Fibroblast of skin of right quadriceps (primary cell): ENCODE data around the gene PC.
A peak's percentile ranks its signal among the peaks of the same experiment; 100 is the strongest.

ENCODE experiments used
- DNase-seq: peaks from one replicate; pipeline ENCODE4 v3.0.0-alpha.2; 2013

Gene PC

DNA sequence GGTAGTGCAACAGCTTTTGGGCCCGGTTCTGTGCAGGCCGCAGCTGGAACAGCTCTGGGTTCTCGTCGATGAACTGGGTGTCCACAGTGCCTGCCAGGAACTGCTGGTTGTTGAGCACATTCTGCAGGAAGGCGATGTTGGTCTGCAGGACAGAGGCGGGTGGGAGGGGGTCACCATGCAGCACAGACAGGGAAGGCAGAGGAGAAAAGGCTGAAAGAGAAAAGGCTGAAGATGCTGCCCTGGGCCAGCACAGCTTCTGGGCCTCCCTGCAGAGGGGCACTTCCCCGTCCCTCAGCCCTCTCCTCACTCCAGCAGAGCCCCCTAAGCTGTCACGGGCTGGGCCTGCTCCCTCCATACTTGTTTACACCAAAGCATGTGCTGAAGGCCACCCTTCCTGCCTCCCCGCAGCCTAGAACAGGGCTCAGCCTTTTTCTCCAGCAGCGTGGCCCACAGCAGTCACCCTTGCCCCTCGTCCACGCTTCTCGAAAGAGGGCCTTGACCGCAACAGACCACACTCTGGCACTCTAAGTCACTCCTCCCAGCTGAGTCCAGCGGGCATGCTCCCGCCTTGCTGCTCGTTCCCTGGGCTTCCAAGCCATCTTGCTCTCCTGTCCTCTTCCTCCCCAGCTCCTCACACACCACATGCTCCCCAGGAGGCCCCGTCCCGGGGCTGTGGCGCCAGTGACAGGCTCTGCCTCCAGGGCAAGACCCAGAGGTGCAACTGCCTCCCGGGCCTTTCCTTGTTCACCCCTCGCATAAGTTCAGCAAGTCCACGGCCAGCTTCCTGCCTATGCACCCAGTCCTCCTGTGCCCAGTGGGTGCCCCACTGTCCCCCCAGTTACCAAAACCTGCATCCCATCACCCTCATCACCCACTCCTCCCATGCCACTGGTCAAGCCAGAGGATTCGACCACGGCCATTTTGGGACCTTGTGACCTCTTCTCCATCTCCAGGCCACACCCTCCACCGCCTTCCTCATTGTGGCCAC, 104.6 kb downstream of the PC start:
- DNase-seq = no peak

DNA sequence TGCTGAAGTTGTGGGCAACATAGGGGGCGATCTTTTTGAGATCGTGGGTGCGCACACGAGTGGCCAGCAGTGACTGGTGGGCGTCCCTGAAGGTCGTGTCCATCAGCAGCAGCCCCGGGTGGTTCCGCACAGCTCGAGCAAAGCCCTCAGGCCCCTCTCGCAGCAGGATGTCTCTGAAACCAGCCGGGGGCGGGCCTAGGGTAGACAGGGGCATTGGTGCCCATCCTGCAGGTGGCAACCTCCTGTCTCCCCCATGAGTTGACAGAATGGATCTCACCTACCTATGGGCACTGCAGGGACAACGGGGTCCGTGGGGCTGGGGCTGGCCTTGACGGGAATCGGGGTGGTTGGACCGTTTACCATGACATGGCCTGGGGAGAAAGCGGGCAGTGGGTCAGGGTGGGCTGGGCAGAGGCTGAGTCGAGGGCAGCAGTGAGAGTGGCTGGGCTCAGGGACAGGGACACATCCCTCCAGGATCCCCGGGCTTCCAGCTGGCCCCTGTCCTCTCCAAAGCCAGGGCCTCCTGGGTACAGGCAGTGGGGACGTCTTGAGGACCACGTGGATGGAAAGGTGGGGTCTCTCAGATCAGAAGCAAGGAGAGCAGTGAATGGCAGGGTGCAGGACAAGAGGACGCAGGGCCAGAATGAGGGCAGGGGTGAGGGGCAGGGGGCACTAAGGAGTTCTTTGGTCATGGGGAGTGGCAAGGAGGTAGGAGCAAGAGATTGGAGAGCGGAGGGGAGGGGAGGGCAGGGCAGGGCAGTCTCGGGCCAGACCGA, 105.5 kb downstream of the PC start:
- DNase-seq = no peak

DNA sequence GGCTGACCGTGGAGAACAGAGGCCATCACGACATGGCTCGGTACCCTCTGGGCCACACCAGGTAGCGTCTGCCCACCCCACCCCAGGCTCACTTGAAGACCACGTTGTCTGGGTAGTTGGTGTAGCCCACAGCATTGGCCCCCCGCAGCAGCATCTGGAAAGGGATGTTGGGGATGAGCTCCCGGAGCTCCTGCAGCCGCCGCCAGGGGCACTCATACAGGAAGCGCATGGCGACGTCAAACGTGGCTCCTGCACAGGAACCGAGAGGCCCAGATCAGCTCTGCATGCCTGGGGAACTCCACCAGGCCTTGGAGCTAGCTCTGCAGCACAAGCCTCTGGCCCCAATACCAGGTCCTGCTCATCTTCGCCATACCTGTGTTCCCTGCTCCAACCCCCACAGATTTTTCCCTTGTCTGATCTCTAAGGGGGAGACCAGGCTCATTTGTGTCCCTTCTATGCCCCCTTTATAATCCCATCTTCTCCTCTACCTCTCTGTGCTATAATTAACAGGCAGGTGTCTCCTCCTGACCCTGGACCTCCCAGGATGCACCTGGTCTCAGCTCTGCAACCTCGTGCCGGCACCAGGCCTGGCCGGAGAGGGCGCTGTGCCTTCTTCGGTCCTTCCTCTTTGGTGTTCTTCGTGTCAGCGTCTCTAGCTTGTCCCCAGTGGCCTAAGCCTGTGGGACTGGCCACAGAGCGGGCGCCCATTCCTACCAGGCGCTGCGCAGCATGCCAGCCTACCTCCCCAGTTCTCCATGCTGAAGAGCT, 106.3 kb downstream of the PC start:
- peak; percentile 28 for DNase-seq

DNA sequence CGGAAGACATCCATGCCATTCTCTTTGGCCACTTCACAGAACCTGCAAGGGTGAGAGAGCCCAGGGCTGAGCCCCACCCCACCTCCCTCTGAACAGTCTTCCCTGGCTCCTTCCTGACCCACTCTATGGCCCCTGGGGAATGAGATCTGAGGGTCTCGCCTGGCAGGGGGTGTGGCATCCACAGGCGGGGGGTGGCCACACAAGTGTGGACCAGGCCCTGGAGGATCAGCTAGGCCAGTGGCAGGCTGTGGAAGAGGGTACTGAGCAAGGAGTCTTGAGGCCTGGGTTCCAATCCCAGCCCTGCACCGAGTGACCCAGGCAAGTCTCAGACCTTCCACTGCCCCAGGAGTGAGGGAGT, 107.0 kb downstream of the PC start:
- no peak for DNase-seq

DNA sequence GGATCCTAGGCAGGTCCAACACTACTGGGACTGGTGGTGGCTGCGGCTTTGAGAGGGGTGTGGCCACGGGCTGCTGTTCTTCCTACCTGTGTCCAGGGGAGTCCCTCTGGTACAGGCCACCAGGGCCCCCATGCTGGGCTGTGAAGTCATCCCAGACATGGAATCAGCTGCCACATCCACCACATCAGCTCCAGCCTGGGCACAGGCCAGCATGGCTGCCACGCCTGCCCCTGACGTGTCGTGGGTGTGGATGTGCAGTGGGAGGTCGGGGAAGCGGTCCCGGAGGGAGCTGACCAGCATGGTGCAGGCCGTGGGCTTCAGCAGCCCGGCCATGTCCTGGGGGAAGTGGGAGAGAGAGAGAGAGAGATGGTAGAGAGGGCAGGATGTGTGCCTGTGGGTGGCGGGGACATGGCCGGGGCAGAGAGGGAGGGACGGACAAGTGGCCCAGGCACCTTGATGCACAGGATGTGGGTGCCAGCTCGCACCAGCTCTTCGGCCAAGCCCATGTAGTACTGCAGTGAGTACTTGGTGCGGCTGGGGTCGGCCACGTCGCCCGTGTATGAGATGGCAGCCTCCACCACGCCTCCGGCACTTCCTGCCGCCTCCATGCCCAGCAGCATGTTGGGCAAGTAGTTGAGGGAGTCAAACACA, 107.5 kb downstream of the PC start:
- no peak for DNase-seq

DNA sequence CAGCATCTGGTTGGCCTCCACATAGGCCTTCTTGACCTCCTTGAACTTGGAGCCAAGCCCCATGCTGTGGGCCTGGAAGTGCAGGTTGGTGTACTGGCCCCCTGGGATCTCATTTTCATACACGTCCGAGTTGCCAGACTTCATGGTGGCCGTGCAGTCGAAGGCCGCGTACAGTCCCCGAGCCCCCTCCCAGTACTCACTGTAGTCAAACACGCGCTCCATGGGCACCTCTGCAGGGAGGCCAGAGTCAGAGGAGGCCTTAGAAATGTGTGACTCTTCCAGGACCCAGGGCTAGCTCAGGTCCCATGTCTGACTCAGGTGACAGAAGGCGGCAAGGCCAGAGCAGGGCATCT, 108.0 kb downstream of the PC start:
- no peak for DNase-seq

DNA sequence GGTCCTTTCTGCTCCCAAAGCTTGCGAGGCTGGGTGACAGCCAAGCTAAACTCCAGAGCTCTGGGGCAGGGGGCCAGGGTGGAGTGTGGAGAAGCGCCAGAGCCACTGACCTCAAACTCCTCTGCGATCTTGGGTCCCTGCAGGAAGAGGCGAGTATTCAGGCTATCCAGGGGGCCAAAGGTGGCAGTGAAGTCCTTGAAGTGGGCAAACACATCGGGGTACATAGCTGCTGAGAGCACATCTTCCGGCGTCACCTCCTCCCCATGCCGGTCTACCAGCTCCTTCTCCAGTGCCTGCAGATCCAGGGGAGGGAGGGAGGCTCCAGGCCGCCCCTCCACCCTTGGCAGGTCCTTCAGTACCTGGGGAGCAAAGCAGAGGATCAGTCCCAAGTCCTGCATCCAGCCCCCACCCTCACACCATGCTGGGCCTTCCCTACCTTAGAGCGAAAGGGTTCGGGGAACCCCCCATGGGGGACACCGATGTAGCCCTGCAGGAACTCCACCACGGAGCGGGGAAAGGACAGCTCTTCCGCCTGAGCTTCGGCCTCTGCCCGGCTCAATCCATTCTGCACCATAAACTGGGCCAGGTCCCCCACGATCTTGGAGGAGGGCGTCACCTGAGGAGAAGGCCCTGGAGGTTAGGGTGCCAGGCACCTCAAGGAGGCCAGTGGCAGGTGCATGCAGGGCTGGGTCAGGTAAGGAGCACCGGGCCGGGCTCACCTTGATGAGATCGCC, 108.5 kb downstream of the PC start:
- no peak for DNase-seq

DNA sequence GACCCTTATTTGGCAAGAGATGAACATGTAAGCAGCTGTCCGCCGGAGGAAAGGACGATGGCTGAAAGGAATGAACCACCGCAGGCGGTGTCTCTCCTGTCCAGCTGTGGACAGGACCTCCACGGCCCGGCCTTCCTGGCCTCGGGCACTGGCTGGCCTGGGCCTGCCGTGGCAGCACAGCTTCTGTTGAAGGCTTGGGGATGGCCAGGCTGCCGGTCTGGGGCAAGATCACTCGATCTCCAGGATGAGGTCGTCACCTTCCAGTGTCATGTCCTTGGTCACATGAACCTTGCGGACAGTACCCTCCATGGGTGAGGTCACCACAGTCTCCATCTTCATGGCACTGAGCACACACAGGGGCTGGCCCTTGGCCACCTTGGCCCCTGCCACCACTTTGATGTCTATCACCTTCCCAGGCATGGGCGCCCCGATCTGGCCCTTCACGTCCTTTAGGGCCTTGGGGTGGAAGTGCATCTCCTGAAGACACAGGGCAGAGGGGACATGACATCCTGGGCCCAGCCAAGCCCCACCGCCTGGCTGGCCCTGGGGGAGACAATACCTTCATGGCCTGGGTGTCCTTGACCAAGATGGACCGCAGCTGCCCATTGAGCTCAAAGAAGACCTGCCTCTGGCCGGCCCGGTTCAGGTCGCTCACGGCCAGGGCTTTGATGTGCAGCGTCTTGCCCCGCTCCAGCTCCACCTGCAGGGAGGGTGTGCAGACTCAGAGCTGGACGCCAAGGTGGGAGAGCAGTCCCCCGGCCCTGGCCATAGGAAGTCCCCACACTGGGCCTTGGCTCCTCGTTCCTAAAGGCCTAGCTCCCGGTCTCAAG, 109.3 kb downstream of the PC start:
- no peak for DNase-seq

DNA sequence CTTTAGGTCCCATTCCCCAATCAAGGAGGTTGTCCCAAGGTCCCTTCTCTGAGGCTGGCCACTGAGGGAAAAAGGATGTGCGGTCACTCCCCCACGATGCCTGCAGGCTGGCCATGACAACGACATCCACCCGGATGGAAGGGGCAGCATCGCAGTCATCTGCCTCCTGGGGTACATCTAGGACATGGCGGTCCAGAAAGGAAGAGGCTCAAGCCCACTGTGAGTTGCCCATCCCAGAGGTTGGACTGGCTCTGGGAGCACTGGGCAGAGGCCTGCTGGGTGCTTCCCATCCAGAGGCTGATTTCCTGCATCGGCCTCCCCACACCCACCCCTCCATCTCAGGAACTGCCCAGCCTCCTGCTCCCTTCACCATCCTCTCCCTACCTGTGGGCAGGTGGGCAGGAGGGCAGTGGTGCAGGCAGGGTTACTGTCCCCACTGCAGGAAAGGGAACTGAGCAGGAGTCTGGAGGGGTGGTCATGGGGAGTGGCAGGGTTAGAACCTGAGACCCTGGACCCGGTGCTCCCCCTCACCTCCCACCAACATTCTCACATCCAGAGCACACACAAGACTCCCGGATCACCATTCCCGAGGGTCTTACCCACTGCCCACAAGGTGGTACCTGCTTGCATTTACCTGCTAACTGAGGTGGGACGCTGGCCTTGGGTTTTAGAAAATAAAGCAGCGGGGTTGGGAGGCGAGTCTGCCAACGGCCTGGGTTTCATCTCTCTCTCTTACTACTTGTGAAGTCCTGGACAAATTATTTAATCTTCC, 110.5 kb downstream of the PC start:
- no peak for DNase-seq

DNA sequence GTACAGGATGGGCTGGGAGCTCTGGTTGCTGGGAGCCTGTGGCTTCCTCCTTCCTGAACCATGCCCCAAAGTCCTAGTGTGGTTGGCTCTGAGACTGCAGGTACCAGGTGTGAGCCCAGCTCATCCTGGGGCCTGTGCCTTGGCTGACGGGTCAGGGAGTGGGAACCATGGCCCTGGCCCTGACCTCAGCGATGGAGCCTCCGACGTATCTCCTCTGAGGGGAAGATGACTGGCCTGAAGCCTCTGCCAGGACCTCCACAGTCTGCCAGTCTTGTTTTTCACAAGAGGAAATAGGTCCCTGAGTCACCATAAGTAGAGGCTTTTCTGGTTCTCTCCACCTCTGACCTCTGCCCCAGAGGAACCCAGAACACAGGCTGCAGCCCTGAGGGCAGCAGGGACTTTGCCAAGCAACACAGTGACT, 111.5 kb downstream of the PC start:
- DNase-seq = no peak

DNA sequence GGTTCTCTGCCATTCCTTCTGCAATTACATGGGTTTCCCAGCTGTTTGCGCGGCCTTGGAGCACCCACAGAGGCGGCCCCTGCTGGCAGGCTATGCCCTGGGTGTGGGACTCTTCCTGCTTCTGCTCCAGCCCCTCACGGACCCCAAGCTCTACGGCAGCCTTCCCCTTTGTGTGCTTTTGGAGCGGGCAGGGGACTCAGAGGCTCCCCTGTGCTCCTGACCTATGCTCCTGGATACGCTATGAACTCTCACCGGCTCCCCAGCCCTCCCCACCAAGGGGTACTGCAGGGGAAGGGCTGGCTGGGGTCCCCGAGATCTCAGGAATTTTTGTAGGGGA, 112.3 kb downstream of the PC start:
- DNase-seq = no peak

DNA sequence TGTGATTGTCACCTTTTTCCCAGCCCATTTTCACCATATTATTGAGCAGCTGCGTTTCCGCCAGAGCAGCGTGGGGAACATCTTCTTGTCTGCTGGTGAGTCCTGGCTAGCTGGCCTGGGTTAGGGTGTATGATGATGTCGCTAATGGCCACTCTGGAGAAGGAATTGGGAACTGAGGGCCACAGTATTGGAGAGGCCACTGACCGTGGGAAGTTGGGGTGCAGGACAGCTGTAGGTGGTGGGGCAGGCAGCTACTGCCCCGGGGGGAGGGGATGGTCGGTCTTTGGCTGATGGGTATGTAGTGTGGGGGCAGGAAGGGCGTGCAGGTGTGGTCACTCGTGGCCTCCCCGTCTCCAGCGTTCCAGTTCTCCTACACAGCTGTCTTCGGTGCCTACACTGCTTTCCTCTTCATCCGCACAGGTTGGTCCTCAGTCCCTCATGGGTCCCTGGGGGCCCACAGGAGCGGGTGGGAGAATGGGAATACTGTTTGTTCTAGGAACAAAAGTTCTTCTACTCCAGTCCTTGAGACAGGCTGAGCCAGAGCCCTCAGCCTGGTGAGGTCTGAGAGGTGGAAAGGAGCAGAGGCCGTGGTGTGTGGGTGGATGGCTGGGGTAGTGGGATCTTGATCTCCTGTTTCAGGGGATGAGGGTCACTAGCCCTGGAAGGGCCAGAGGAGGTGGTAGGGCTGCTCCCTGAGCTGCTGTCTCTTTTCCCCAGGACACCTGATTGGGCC, 112.9 kb downstream of the PC start:
- no peak for DNase-seq

DNA sequence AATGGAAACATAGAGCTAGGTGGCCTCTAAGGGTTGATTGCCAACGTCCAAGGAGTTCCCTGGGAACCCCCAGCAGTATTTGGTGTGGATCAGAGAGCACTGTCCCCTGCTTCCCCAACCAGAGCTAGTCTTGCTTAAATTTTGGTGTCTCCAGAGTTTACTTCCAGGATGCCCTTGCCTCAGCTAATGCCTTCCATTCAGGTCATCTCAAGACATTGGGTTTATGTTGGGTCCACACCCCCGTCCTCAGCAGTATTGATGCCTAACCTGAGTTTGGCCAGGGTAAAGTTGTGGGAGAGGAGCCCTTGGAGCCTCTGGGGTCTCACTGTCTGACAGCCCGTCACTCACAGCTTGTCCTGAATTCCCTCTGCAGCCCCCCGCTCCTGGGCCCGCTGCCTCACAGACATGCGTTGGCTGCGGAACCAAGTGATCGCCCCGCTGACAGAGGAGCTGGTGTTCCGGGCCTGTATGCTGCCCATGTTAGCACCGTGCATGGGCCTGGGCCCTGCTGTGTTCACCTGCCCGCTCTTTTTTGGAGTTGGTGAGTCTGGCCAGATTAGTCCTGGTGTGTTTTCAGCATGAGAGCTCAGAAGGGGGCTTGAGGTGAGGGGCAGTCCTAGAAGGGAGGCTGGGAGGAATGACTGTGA, 113.6 kb downstream of the PC start:
- DNase-seq = no peak

DNA sequence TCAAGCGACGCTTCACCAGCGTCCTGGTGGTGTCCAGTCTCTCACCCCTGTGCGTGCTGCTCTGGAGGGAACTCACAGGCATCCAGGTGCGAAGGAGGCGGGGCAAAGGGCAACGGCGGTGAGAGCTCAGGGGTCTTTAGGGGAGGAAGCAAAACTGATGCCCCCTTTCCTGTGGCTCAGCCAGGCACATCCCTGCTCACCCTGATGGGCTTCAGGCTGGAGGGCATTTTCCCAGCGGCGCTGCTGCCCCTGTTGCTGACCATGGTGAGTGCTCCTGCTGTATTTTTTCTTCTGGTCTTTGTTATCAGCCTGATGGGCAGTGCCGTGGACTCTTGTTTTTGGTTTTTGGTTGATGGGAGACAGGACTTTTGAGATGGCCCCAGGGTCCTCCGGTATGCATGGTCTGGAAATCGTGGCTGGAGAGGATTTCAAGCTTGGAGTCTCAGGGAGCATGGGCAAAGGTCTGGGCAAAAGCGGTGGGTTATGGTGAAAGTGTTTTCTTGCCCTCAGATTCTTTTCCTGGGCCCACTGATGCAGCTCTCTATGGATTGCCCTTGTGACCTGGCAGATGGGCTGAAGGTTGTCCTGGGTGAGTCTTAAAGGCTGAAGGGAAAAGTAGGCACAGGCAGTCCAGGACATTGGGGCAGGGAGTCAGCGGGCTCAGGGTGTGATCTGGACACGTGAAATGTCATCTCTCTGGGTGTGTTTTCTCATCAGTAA, 114.2 kb downstream of the PC start:
- no peak for DNase-seq

DNA sequence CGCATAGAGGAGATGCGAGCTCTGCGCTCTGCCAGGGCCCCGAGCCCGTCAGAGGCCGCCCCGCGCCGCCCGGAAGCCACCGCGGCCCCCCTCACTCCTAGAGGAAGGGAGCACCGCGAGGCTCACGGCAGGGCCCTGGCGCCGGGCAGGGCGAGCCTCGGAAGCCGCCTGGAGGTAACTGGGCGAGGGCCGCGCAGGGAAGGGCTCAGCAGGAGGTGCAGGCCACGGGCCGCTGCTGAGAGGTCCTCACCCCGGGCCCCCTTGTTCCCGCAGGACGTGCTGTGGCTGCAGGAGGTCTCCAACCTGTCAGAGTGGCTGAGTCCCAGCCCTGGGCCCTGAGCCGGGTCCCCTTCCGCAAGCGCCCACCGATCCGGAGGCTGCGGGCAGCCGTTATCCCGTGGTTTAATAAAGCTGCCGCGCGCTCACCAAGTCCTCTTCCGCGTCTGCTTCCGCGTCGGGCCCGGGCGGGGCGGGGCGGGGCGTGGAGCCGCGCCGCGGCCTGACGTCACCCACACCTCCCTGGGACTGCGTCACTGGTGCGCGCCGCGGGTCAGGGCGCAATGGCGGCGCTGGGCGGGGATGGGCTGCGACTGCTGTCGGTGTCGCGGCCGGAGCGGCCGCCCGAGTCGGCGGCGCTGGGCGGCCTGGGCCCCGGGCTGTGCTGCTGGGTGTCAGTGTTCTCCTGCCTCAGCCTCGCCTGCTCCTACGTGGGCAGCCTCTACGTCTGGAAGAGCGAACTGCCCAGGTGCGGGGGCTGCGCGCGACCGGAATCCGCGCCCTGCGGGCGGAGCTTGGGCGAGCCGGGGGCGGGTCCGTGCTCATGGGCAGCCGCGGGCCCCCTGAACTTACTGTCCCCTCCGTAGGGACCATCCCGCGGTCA, 115.0 kb downstream of the PC start, which contains the start of gene RCE1:
Gene RCE1, plus strand, starts transcription at position 546 of the 880 bp plus-strand sequence. Its CDS starts 15 bp downstream, at position 561.
- peak; percentile 90 for DNase-seq

DNA sequence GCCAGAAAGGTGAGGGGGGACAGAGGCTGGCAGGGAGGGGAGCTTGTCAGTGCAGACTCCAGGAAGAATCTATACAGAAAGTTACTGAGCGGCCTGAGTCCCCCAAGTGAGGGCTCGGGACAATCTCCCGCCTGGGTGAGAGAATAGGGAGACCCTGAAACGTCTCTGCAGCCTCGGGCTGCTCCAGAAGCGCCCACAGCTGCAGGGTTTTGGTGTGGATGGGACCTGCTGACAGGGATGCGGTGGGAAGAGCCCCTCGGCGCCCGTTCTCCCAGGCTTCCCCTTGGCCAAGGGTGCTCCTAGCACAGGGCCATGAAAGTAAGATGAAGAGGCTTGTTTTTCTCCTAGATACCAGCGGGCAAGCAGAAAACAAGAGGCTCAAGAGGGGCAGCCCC, 115.7 kb downstream of the PC start:
- DNase-seq = no peak

DNA sequence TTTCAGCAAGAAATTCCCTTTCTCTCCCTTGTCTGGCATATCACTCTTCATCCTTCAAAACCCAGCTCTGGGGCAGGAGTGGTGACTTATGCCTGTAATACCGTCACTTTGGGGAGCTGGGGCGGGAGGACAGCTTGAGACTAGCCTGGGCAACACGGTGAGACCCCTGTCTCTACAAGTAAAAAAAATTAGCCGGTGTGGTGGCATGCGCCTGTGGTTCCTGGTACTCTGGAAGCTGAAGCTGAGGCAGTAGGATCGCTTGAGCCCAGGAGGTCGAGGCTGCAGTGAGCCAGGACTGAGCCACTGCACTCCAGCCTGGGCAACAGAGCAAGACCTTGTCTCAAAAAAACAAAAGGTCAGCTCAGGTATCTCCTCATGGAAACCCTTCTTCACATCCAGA, 116.3 kb downstream of the PC start:
- no peak for DNase-seq
